HepG2 (cell line): ENCODE measurements around the gene P4HB. TPM values are rescaled to one million over a fixed set of nuclear protein-coding genes. Genes with fewer than 3 reads are reported as not detected.

Experiments used
- BHLHE40 ChIP-seq: IDR thresholded peaks from 2 replicates; pipeline ENCODE4 v1.6.1; 2011; ENCODE audit warnings: low read length, improper control_type of control experiment
- CBFB ChIP-seq: sonication (generic); formaldehyde crosslinking; IDR thresholded peaks from 2 replicates; pipeline ENCODE4 v1.4.0; 2020; ENCODE audit warnings: missing genetic modification reagents
- ELF3 ChIP-seq: IDR thresholded peaks from 2 replicates; pipeline ENCODE4 v1.6.1; 2016; ENCODE audit warnings: missing genetic modification reagents, missing compliant biosample characterization
- MTA1 ChIP-seq: sonication (generic); formaldehyde crosslinking; IDR thresholded peaks from 2 replicates; pipeline ENCODE4 v1.4.0; 2020; ENCODE audit warnings: missing genetic modification reagents, mild to moderate bottlenecking, borderline replicate concordance
- NFRKB ChIP-seq: fragments of 450-650 bp; IDR thresholded peaks from 2 replicates; pipeline ENCODE4 v1.6.1; 2017
- NRL ChIP-seq: sonication (generic); formaldehyde crosslinking; IDR thresholded peaks from 2 replicates; pipeline ENCODE4 v1.5.0; 2020; ENCODE audit warnings: missing genetic modification reagents, mild to moderate bottlenecking, moderate library complexity, borderline replicate concordance
- POLR2AphosphoS2 ChIP-seq: IDR thresholded peaks from 2 replicates; pipeline ENCODE4 v1.6.1; 2011; ENCODE audit warnings: low read depth, low read length, improper control_type of control experiment
- REL ChIP-seq: sonication (generic); formaldehyde crosslinking; conservative IDR thresholded peaks from 2 replicates; pipeline ENCODE4 v1.8.0; 2022; ENCODE audit warnings: mild to moderate bottlenecking, missing genetic modification reagents, moderate library complexity
- SAP130 ChIP-seq: IDR thresholded peaks from 2 replicates; pipeline ENCODE4 v1.6.1; 2016; ENCODE audit warnings: low read depth
- SNAPC2 ChIP-seq: sonication (generic); formaldehyde crosslinking; IDR thresholded peaks from 2 replicates; pipeline ENCODE4 v1.8.1; 2022; ENCODE audit warnings: mild to moderate bottlenecking, missing genetic modification reagents
- SP140L ChIP-seq: sonication (generic); formaldehyde crosslinking; IDR thresholded peaks from 2 replicates; pipeline ENCODE4 v1.4.0; 2020; ENCODE audit warnings: missing genetic modification reagents, borderline replicate concordance
- SP5 ChIP-seq: IDR thresholded peaks from 2 replicates; pipeline ENCODE4 v1.6.1; 2016; ENCODE audit warnings: low read depth, borderline replicate concordance
- STAG1 ChIP-seq: sonication (generic); formaldehyde crosslinking; IDR thresholded peaks from 2 replicates; pipeline ENCODE4 v1.4.0; 2020; ENCODE audit warnings: missing genetic modification reagents
- ZNF180 ChIP-seq: sonication (generic); formaldehyde crosslinking; IDR thresholded peaks from 2 replicates; pipeline ENCODE4 v1.4.0; 2020; ENCODE audit warnings: low read depth, missing genetic modification reagents, borderline replicate concordance
- ZNF232 ChIP-seq: sonication (generic); formaldehyde crosslinking; IDR thresholded peaks from 2 replicates; pipeline ENCODE4 v1.4.0; 2020; ENCODE audit warnings: missing genetic modification reagents, borderline replicate concordance
- ZNF253 ChIP-seq: sonication (generic); formaldehyde crosslinking; IDR thresholded peaks from 2 replicates; pipeline ENCODE4 v1.8.0; 2022; ENCODE audit warnings: mild to moderate bottlenecking, missing genetic modification reagents, borderline replicate concordance
- ZNF326 ChIP-seq: sonication (generic); formaldehyde crosslinking; IDR thresholded peaks from 2 replicates; pipeline ENCODE4 v1.4.0; 2020; ENCODE audit warnings: missing genetic modification reagents, borderline replicate concordance
- ZNF556 ChIP-seq: sonication (generic); formaldehyde crosslinking; IDR thresholded peaks from 2 replicates; pipeline ENCODE4 v1.4.0; 2020; ENCODE audit warnings: mild to moderate bottlenecking, missing genetic modification reagents, borderline replicate concordance
- ZNF75D ChIP-seq: sonication (generic); formaldehyde crosslinking; IDR thresholded peaks from 2 replicates; pipeline ENCODE4 v1.8.1; 2023; ENCODE audit warnings: missing genetic modification reagents, mild to moderate bottlenecking, borderline replicate concordance
- ZNF883 ChIP-seq: sonication (generic); formaldehyde crosslinking; IDR thresholded peaks from 2 replicates; pipeline ENCODE4 v1.5.1; 2020; ENCODE audit warnings: mild to moderate bottlenecking, missing genetic modification reagents; ENCODE audit errors: not compliant biosample characterization
- polyA plus RNA-seq, 8 experiments: library from polyadenylated mRNA; depleted of rRNA in 3 of 8; stranded (reverse) in 7 of 8; unstranded in 1 of 8; fragments of >200 nt; fragmentation: Illumina TruSeq in 4 of 8; extraction: Trizol in 4 of 8; gene quantifications; 2 replicates each; pipeline versions ENCODE4 v1.2.1 to v1.2.3, GENCODE V29; 2011 to 2016; ENCODE audit warnings: low read depth in 4 of 8, missing spikeins in 1 of 8, mixed read lengths in 1 of 8; ENCODE audit not compliant: insufficient read depth in 1 of 8
- total RNA-seq, 5 experiments: library from RNA; depleted of rRNA; stranded (reverse); fragments of >200 nt; fragmentation: Illumina TruSeq; extraction: Trizol; gene quantifications; 2 replicates each; pipeline ENCODE4 v1.2.3, GENCODE V29; 2016; ENCODE audit warnings: low read depth in 1 of 5
- TF ChIP-seq, protein P1 (sequence below): IDR thresholded peaks from 2 replicates; pipeline ENCODE4 v1.6.1; 2016; ENCODE audit warnings: missing compliant biosample characterization, missing genetic modification reagents, borderline replicate concordance
- TF ChIP-seq, protein P2 (sequence below), 2 experiments: sonication (generic) in 1 of 2; formaldehyde crosslinking in 1 of 2; IDR thresholded peaks; 2 replicates each; pipeline versions ENCODE4 v1.4.0 to v1.6.1; 2018 to 2020; ENCODE audit warnings: missing genetic modification reagents in 2 of 2, borderline replicate concordance in 1 of 2, low read depth in 1 of 2, mild to moderate bottlenecking in 1 of 2, missing biosample characterization in 1 of 2
- TF ChIP-seq, protein P3 (sequence below): sonication (generic); formaldehyde crosslinking; IDR thresholded peaks from 2 replicates; pipeline ENCODE4 v1.4.0; 2020; ENCODE audit warnings: low read depth, mild to moderate bottlenecking, missing genetic modification reagents
- TF ChIP-seq, protein P4 (sequence below): sonication (generic); formaldehyde crosslinking; IDR thresholded peaks from 2 replicates; pipeline ENCODE4 v1.5.0; 2020; ENCODE audit warnings: missing genetic modification reagents, mild to moderate bottlenecking, borderline replicate concordance

The P4HB gene
- total and polyA plus RNA-seq, 2 of the 13 experiments (the other 11 are each of a cell fraction or from before 2014, with no cell fraction given): 185 to 782 TPM

DNA sequence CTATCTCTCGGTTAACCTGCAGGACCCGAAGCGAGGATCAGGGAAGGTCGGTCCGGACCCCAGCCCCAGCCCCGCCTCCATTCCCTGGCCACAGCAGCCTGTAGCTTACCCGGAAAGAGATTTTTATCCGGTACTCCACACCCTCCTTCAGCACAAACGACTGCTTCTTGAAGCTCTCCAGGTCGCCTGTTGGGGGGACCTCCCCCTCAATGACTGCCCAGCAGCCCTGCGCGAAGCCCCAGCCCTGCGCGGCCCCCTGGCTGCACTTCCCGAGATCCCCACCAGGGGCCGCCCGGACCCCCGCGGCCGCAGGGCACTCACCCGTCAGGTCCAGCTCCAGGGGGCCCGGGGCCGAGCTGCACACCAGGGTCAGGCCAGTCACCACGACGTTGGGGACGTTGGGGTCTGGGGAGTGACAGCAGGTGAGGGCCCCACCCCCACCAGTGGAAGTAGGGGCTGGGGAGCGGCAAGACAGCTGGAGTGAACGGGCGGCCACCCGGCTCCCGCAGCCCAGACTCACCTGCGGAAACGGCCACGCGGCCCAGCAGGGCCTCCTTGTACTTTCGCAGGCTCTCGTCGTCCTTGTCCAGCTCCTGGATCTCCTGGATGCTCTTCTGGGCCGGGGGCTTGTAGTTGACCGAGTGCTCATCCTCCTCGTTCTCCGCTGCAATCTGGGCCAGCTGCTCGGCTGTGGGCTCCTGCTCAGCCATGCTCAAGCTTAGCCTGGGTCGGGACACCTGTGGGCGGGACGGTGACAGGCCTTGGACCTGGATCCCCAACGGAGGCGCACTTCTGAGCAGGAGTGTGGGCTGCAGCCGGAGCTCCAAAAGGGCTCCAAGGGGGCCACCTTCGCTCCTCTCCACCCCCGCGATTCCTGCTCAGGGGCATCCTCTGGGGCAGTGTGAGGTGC lies 9.1 kb upstream of the P4HB start (continued):
- TF ChIP-seq ZNF232 (CRISPR knock-in tag): no peak
- TF ChIP-seq NFRKB: no peak
- no peak for TF ChIP-seq POLR2AphosphoS2
- peak; percentile 69 for TF ChIP-seq STAG1 (CRISPR knock-in tag)
- TF ChIP-seq ZNF883: no peak
- TF ChIP-seq BHLHE40: no peak
- TF ChIP-seq REL (CRISPR knock-in tag): peak; percentile 81; the same call in 1 of the 2 replicates
- TF ChIP-seq, protein P1, sequence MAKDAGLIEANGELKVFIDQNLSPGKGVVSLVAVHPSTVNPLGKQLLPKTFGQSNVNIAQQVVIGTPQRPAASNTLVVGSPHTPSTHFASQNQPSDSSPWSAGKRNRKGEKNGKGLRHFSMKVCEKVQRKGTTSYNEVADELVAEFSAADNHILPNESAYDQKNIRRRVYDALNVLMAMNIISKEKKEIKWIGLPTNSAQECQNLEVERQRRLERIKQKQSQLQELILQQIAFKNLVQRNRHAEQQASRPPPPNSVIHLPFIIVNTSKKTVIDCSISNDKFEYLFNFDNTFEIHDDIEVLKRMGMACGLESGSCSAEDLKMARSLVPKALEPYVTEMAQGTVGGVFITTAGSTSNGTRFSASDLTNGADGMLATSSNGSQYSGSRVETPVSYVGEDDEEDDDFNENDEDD (CRISPR knock-in tag): 0 out of 2 replicates have a peak, but pooled peaks have one; percentile 21
- TF ChIP-seq NRL (CRISPR knock-in tag): no peak; the same call in 1 of the 2 replicates
- TF ChIP-seq, protein P2, sequence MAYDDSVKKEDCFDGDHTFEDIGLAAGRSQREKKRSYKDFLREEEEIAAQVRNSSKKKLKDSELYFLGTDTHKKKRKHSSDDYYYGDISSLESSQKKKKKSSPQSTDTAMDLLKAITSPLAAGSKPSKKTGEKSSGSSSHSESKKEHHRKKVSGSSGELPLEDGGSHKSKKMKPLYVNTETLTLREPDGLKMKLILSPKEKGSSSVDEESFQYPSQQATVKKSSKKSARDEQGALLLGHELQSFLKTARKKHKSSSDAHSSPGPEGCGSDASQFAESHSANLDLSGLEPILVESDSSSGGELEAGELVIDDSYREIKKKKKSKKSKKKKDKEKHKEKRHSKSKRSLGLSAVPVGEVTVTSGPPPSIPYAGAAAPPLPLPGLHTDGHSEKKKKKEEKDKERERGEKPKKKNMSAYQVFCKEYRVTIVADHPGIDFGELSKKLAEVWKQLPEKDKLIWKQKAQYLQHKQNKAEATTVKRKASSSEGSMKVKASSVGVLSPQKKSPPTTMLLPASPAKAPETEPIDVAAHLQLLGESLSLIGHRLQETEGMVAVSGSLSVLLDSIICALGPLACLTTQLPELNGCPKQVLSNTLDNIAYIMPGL (CRISPR knock-in tag; IDR thresholded peaks at IDR 0.05; ENCODE audit: borderline replicate concordance in 1 of 2, low read depth in 1 of 2): peak; percentile 58 to 69; a peak in 3 of 4 replicates
- TF ChIP-seq SP5 (CRISPR knock-in tag): no peak
- no peak for TF ChIP-seq CBFB
- 0 out of 2 replicates have a peak, but pooled peaks have one; percentile 9 for TF ChIP-seq SAP130 (CRISPR knock-in tag)
- TF ChIP-seq MTA1 (CRISPR knock-in tag): no peak
- TF ChIP-seq SNAPC2: 0 out of 2 replicates have a peak, but pooled peaks have one; percentile 64
- TF ChIP-seq ELF3: peak; percentile 32; the same call in 1 of the 2 replicates
- TF ChIP-seq ZNF253: peak; percentile 64; the same call in 1 of the 2 replicates
- peak; percentile 50 for TF ChIP-seq ZNF326 (CRISPR knock-in tag)
- TF ChIP-seq, protein P3, sequence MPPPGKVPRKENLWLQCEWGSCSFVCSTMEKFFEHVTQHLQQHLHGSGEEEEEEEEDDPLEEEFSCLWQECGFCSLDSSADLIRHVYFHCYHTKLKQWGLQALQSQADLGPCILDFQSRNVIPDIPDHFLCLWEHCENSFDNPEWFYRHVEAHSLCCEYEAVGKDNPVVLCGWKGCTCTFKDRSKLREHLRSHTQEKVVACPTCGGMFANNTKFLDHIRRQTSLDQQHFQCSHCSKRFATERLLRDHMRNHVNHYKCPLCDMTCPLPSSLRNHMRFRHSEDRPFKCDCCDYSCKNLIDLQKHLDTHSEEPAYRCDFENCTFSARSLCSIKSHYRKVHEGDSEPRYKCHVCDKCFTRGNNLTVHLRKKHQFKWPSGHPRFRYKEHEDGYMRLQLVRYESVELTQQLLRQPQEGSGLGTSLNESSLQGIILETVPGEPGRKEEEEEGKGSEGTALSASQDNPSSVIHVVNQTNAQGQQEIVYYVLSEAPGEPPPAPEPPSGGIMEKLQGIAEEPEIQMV: no peak
- TF ChIP-seq SP140L: no peak
- TF ChIP-seq, protein P4, sequence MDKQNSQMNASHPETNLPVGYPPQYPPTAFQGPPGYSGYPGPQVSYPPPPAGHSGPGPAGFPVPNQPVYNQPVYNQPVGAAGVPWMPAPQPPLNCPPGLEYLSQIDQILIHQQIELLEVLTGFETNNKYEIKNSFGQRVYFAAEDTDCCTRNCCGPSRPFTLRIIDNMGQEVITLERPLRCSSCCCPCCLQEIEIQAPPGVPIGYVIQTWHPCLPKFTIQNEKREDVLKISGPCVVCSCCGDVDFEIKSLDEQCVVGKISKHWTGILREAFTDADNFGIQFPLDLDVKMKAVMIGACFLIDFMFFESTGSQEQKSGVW: no peak
- TF ChIP-seq ZNF75D: no peak
- no peak for TF ChIP-seq ZNF556 (CRISPR knock-in tag)
- no peak for TF ChIP-seq ZNF180 (CRISPR knock-in tag)
